ENCODE measurements around the gene NTSR1. TPM values are rescaled to one million over a fixed set of nuclear protein-coding genes. Genes with fewer than 3 reads are reported as not detected.

The NTSR1 gene
- total and polyA plus RNA-seq, 5 donors, result 0.06 TPM; not detected in 4

DNA sequence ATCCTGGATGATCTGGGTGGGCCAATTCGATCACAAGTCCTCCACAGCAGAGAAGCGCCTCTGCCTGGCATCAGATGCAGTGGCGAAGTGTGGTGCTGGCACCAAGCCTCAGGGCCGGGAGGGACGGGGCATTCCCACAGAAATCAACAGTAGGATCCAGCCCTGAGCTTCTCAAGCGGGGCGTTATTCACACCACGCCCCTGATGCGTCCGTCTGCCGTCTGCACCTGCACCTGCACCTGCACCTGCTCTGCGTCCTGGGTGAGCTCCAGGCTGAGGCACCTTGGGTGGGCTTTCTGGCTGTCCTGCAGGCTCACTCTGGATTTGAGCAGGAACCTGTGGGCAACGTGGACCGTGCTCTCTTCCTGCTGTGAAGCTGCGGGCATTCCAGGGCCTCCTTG, 13.8 kb upstream of the NTSR1 start:
- intact Hi-C loops (cut with DNase I), result no loop called here
- DNase-seq, result peak in 2 of 3 donors; percentile 18 to 21
- ATAC-seq, result no peak
- Histone ChIP-seq H3K9me3 (ENCODE audit: control insufficient read depth, low read length) (no peaks in the 10 kb centered on the region), H3K4me1 (ENCODE audit: control insufficient read depth, insufficient read depth, low read length) (no peaks in the 10 kb centered on the region), H3K27ac (ENCODE audit: low read length) (no peak overlapping the region), H3K4me3 (ENCODE audit: low read length) (no peak overlapping the region), H3K27me3 (ENCODE audit: control insufficient read depth, insufficient read depth) (no peaks in the 10 kb centered on the region)
- WGBS, result 83% methylated on average over 15 of the region's 15 CpGs

DNA sequence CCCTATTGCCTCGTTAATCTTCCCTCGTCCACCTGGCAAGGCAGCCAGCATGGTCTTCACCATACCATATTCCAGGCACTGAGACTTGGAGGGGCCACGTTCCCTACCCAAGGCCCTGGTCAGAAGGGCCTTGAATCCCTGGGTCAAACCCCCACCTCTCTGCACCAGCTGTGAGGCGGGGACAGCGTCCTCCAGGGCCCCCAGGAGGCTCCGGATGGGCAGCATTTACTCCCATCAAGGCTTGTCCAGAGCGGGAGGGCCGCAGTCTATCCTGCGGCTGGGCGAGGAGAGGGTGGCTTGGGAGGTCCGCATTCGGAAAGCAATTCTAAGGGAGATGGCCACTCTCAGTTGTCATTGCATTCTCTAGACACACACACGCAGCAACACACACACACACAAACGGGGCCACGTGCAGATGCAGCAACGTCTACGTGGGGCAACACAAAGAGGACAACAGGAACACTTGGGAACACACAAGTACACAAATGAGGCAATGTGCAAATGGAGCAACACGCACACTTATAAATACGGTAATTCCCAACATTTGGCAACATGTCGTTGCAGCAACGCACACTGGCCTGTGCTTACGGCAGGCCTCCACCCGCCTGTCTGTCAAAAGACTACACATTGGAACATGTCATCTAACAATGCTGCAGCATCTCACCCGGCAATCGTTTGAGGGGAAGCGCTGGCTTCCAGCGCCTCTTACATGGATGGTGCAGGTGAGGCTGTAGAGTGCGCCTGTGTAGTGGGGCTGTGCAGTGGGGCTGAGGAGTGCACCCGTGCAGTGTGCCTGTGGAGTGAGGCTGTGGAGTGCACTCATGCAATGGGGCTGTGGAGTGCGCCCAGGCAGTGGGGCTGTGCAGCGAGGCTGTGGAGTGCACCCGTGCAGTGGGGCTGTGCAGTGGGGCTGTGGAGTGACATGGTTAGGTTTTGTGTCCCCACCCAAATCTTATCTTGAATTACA, 12.9 kb upstream of the NTSR1 start:
- DNase-seq, result peak in 2 of 3 donors; percentile 14 to 44
- H3K9me3 ChIP-seq (ENCODE audit: control insufficient read depth, low read length), result no peaks in the 10 kb centered on the region
- WGBS, result 82% methylated on average over 32 of the region's 32 CpGs
- H3K27ac ChIP-seq (ENCODE audit: low read length), result no peak overlapping the region
- intact Hi-C loops (cut with DNase I), result no loop called here
- no peaks in the 10 kb centered on the region for H3K27me3 ChIP-seq (ENCODE audit: control insufficient read depth, insufficient read depth)
- ATAC-seq, result no peak
- no peak overlapping the region for H3K4me3 ChIP-seq (ENCODE audit: low read length)
- H3K4me1 ChIP-seq (ENCODE audit: control insufficient read depth, insufficient read depth, low read length), result no peaks in the 10 kb centered on the region

DNA sequence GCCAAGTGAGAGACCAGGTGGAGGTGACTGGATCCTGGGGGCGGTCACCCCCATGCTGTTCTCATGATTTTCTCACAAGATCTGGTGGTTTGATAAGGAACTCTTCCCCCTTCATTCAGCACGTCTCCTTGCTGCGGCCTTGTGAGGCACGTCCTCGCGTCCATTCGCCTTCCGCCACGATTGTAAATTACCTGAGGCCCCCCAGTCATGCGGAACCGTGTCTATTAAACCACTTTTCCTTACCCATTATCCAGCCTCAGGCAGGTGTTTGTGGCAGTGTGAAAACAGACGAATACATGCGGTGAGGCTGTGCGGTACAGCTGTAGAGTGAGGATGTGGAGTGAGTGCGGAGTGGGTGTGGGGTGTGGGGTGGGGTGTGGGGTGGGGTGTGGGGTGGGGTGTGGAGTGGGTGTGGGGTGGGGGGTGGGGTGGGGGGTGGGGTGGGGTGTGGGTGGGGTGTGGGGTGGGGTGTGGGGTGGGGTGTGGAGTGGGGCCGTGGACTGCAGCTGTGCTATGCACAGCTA, 12.1 kb upstream of the NTSR1 start:
- 83% methylated on average over 16 of the region's 16 CpGs for WGBS
- intact Hi-C loops (cut with DNase I), result no loop called here

DNA sequence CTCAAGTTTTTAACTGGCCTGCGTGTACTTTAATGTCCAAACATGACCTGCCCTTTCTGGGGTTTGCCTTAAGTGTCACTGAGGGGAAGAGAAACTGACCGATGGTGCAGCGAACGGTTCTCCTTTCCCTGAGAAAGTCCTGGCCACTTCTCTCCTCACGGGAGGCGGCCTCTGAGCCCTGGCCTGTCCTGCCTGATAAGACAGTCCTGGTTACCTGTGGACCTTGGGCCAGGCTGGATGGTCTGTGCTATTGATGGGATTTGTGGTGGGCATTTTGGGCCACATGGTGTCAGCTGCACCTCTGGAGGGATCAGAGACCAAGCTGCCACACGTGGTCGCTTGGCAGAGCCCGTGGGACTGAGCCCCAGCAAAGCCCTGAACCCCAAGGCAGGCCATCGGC, 11.6 kb upstream of the NTSR1 start:
- no peaks in the 10 kb centered on the region for H3K9me3 ChIP-seq (ENCODE audit: control insufficient read depth, low read length)
- DNase-seq (peak in 2 of 3 donors; percentile 50 to 51), ATAC-seq (no peak)
- H3K4me1 ChIP-seq (ENCODE audit: control insufficient read depth, insufficient read depth, low read length), result no peaks in the 10 kb centered on the region
- no peaks in the 10 kb centered on the region for H3K27me3 ChIP-seq (ENCODE audit: control insufficient read depth, insufficient read depth)
- no peak overlapping the region for H3K27ac ChIP-seq (ENCODE audit: low read length)
- intact Hi-C loops (cut with DNase I), result no loop called here
- H3K4me3 ChIP-seq (ENCODE audit: low read length), result no peak overlapping the region
- 83% methylated on average over 10 of the region's 10 CpGs for WGBS

More for the DNA sequence above, 12.1 kb upstream of the NTSR1 start:
- Histone ChIP-seq H3K27me3 (ENCODE audit: control insufficient read depth, insufficient read depth) (no peaks in the 10 kb centered on the region), H3K4me3 (ENCODE audit: low read length) (no peak overlapping the region), H3K4me1 (ENCODE audit: control insufficient read depth, insufficient read depth, low read length) (no peaks in the 10 kb centered on the region), H3K27ac (ENCODE audit: low read length) (no peak overlapping the region), H3K9me3 (ENCODE audit: control insufficient read depth, low read length) (no peaks in the 10 kb centered on the region)
- DNase-seq, result peak in 1 of 3 donors; percentile 13
- ATAC-seq, result no peak

DNA sequence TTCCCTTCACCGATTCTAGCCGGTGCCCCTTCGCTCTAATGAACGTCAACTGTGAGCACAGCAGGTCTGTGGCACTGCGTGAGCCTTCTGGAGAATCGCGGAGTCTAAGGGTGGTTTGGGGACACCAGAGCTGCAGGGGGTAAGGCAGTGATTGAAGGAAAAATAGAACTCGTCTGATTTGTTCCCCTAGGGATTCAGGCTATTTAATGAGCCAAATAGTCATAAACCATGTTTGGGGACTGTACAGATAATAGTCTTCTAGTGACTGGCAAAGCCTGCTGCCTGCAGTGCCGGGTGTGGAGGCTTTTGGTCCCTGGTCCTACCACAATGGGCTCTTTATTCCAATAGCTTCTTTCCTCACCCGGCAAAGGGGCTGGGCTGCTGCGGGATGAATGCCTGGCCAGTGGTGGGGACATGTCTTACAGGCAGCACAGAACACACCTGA, 11.1 kb upstream of the NTSR1 start:
- Histone ChIP-seq H3K27me3 (ENCODE audit: control insufficient read depth, insufficient read depth) (no peaks in the 10 kb centered on the region), H3K4me1 (ENCODE audit: control insufficient read depth, insufficient read depth, low read length) (no peaks in the 10 kb centered on the region), H3K9me3 (ENCODE audit: control insufficient read depth, low read length) (no peaks in the 10 kb centered on the region), H3K27ac (ENCODE audit: low read length) (no peak overlapping the region), H3K4me3 (ENCODE audit: low read length) (no peak overlapping the region)
- intact Hi-C loops (cut with DNase I), result no loop called here
- WGBS, result 82% methylated on average over 11 of the region's 11 CpGs
- DNase-seq (peak in 2 of 3 donors; percentile 21 to 29), ATAC-seq (no peak)

DNA sequence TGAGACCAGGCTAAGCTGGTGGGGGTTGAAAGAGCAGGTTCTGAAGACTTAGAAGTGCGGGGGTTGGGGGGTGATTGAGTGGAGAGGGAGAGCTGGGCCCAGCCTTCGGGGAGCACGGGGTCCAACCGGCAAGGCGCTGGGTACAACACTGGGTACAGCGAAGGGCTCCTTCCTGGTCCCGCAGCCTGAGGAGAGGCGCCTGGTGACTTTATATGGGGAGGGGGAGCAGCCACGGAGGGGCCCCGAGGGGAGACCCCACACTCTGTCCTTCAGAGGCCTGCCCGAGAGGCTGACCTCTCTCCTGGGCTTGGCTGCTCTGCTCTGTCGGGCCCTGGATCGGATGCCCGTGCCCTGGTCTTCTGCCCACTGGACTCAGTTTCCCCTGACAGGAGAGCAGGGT, 10.4 kb upstream of the NTSR1 start:
- 90% methylated on average over 14 of the region's 14 CpGs for WGBS
- H3K4me1 ChIP-seq (ENCODE audit: control insufficient read depth, insufficient read depth, low read length), result no peaks in the 10 kb centered on the region
- ATAC-seq, result no peak
- H3K4me3 ChIP-seq (ENCODE audit: low read length), result no peak overlapping the region
- intact Hi-C loops (cut with DNase I), result no loop called here
- H3K9me3 ChIP-seq (ENCODE audit: control insufficient read depth, low read length), result no peaks in the 10 kb centered on the region
- no peak overlapping the region for H3K27ac ChIP-seq (ENCODE audit: low read length)
- DNase-seq, result peak in 2 of 3 donors; percentile 5 to 19
- H3K27me3 ChIP-seq (ENCODE audit: control insufficient read depth, insufficient read depth), result no peaks in the 10 kb centered on the region

DNA sequence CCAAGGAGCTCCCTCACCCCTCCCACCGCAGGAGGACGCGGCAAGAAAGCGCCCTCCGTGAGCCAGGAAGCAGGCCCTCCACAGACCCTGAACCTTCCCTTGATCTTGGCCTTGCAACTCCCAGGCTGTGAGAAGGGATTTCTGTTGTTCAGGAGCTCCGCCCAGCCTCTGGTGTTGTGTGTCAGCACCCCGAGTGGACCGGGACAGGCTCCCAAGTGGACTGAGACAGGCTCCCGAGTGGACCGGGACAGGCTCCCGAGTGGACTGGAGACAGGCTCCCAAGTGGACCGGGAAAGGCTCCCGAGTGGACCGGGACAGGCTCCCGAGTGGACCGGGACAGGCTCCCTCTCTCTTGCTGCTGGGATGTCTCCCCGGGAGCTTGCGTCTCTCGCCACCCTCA, 9.3 kb upstream of the NTSR1 start:
- intact Hi-C loops (cut with DNase I), result no loop called here
- Histone ChIP-seq H3K27me3 (ENCODE audit: control insufficient read depth, insufficient read depth) (no peaks in the 10 kb centered on the region), H3K4me3 (ENCODE audit: low read length) (no peak overlapping the region), H3K4me1 (ENCODE audit: control insufficient read depth, insufficient read depth, low read length) (peaks cover 2% of the 10 kb centered on the region), H3K27ac (ENCODE audit: low read length) (no peak overlapping the region), H3K9me3 (ENCODE audit: control insufficient read depth, low read length) (no peaks in the 10 kb centered on the region)
- no peak for ATAC-seq
- 93% methylated on average over 19 of the region's 19 CpGs for WGBS
- DNase-seq, result peak in 2 of 3 donors; percentile 26 to 32

DNA sequence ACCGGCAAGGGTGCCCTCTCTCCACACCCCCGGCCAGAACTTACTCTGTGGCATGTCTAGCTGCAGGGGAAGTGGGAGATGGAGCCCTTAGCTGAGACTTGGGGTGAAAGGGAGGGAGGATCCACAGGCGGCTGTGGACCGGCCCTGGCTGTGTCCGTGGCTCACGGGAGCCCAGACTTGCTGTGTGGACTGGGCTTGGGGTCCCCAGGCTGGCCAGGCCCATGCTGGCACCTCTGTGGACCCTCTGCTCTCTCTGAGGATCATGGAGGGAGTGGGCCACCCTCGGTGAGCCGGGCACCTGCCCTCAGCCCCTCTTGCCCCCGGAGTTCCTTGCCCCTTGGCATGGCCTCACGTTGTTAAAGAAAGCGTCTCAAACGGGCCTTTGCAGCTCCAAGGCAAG, 8.9 kb upstream of the NTSR1 start:
- H3K27ac ChIP-seq (ENCODE audit: low read length), result no peak overlapping the region
- peaks cover 5% of the 10 kb centered on the region for H3K4me1 ChIP-seq (ENCODE audit: control insufficient read depth, insufficient read depth, low read length)
- ATAC-seq (no peak), DNase-seq (peak in 2 of 3 donors; percentile 24 to 41)
- H3K9me3 ChIP-seq (ENCODE audit: control insufficient read depth, low read length), result no peaks in the 10 kb centered on the region
- no peak overlapping the region for H3K4me3 ChIP-seq (ENCODE audit: low read length)
- intact Hi-C loops (cut with DNase I), result loop anchor here in 1 of 4 donors (10.0 kb wide), 1 partner anchor 65 kb away; no protein-coding TSS in a partner anchor
- WGBS, result 91% methylated on average over 12 of the region's 12 CpGs
- H3K27me3 ChIP-seq (ENCODE audit: control insufficient read depth, insufficient read depth), result no peaks in the 10 kb centered on the region

DNA sequence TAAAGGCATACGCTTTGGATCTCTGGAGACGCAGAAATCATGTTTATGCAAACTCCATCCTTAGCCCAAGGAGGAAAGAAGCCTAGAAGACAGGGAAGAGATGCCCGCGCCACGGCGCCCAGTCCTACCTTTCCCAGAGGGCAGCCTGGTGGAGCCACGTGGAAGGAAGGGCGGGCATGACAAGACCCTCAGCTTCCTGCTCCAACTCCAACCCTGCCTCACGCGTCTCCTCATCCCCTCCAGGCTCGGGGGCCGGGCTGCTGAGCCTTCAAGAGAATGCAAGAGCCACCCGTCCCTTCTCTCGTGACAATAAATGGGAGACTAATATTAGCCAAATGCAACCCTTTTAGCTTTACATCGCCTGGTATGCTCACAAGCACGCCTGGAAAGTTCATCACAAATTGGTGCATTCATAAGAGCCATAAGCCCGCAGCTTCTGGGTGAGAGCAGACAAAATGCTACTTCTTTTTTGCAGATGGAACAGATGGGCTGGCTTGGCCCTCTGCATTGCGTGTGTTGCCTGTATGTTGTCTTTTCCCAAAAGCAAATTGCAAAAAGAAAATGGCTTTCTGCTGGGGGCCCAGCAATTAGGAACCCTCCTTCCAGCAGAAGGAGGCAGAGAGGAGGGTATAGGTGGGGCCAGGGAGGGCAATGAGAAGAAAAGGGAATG, 8.2 kb upstream of the NTSR1 start:
- Histone ChIP-seq H3K4me1 (ENCODE audit: control insufficient read depth, insufficient read depth, low read length) (peaks cover 6% of the 10 kb centered on the region), H3K4me3 (ENCODE audit: low read length) (no peak overlapping the region), H3K27me3 (ENCODE audit: control insufficient read depth, insufficient read depth) (no peaks in the 10 kb centered on the region), H3K27ac (ENCODE audit: low read length) (no peak overlapping the region), H3K9me3 (ENCODE audit: control insufficient read depth, low read length) (no peaks in the 10 kb centered on the region)
- no peak for ATAC-seq
- 89% methylated on average over 18 of the region's 18 CpGs for WGBS
- DNase-seq, result peak in 2 of 3 donors; percentile 28 to 33
- intact Hi-C loops (cut with DNase I), result loop anchor here in 1 of 4 donors (10.0 kb wide), 1 partner anchor 64 kb away; no protein-coding TSS in a partner anchor

DNA sequence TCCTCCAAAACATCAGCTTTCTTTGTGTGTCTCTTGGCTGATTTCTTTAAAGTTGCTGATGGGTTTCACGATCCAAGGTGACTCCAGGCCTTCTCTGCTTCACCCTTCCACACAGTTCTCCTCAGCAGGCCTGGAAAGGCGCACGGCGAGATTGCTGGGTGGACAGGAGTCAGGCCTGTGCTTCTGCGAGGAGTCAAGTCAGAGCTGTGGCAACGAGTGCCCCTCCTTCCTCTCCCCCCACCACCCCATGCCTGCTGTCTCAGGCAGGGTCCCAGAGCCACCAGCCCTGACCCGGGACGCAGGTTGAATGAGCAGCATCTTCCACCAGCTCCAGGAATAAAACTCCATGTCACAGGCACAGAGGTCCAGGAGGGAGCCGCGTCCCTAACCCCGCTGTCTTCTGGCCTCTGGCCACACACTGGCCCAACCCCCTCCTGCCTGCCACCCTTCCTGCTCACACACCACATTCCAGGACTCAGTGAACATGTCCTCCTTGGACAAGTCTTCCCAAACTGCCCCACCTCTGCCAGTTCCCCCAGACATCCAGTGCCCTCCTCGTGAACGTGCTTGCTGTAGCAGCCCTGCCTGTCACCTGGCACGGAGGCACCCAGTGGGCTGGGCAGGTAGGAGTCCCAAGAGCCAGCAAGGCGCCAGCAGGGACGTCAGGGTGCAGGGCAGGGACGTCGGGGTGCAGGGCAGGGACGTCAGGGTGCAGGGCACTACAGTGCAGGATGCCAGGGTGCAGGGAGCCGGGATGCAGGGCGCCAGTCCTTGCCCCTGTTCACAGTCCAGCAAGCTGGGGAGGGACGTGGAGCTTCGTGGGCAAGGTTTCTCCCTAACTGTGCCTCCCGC, 7.2 kb upstream of the NTSR1 start:
- Histone ChIP-seq H3K27ac (ENCODE audit: low read length) (no peak overlapping the region), H3K4me3 (ENCODE audit: low read length) (no peak overlapping the region), H3K9me3 (ENCODE audit: control insufficient read depth, low read length) (no peaks in the 10 kb centered on the region), H3K4me1 (ENCODE audit: control insufficient read depth, insufficient read depth, low read length) (peaks cover 6% of the 10 kb centered on the region), H3K27me3 (ENCODE audit: control insufficient read depth, insufficient read depth) (no peaks in the 10 kb centered on the region)
- WGBS, result 84% methylated on average over 24 of the region's 24 CpGs
- intact Hi-C loops (cut with DNase I), result loop anchor here in 1 of 4 donors (10.0 kb wide), 1 partner anchor 63 kb away; no protein-coding TSS in a partner anchor
- DNase-seq (peak in 2 of 3 donors; percentile 38 to 41), ATAC-seq (no peak)

Data from right cardiac atrium (tissue), 5 donors.